Eye (tissue), 1 donor: ENCODE data around the gene SLC25A33.
"Not testable (repeated sequence)": the region's sequence is repeated elsewhere in the genome, so short reads cannot be mapped to it uniquely, and the experiment has no call there.

ENCODE experiments used
- DNase-seq: peaks from one replicate; pipeline ENCODE4 v3.0.0-alpha.2; 2015

Gene SLC25A33

DNA sequence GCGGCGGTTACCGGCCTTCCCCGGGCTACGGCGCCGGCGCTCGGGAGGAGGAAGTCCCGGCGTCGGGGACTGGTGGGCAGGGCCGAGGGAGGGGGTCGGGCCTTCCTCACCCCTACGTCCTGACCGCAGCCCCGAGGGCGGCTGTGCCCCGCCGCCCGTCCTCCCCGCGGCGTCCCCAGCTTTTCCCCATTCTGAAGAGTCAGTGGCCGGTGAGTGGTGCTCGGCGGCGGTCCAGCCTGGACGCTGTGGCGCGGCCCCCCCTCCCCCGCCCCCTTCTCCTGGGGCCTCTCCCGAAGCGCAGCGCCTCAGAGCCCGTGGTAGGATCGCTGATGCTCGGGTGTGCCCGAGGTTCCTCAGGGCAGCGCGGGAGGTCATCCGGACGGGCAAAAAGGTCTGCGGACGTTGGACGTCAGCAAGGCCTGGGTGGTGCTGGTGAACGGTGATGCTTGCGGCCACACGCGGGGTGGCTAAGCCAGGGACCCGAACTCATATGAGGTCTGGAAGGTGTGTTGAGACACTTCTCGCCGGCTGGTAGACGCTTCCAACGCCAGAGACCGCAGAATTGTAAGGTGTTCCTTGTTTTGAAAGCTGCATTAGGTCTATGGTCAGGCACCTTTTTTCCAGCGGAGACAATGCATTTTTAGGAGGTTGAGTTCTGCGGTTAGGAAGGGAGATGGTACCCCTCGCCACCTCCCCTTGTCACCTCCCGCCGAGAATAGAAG is 725 bp downstream of the SLC25A33 start:
- DNase-seq = peak; percentile 85

DNA sequence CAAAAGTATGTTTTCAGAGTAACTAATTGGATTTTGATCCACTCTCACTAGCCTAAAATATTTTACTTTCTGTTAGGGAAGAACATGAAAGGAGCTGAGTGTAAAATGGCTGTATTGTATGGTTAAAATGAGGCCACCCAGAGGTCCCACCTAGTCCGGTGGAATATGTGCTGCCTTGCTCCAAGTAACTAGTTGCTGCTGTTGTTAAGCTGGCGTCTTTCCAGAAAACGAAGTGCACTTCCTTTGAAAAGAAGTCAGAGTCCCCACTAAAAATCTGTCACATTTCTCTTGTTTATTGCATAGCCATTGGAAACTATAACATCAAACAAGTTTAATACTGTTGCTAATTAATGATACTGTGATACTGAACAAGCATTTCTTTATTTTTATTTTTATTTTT is 3.2 kb downstream of the SLC25A33 start:
- peak; percentile 61 for DNase-seq

DNA sequence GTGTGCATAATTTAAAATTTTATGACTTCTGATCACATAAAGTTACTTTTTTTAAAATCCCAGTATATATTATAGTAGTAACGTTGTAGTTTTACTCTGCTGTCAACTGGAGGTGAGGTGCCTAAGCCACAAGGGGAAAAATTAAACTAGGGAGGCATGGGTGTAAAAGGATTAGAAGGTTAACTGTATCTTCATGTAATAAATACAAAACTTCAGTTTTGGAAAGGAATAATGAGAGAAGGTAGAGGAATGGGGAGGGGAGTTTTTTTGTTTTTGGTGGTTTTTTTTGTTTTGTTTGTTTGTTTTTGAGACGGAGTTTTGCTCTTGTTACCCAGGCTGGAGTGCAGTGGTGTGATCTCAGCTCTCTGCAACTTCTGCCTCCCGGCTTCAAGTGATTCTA is 5.7 kb downstream of the SLC25A33 start:
- DNase-seq = no peak

DNA sequence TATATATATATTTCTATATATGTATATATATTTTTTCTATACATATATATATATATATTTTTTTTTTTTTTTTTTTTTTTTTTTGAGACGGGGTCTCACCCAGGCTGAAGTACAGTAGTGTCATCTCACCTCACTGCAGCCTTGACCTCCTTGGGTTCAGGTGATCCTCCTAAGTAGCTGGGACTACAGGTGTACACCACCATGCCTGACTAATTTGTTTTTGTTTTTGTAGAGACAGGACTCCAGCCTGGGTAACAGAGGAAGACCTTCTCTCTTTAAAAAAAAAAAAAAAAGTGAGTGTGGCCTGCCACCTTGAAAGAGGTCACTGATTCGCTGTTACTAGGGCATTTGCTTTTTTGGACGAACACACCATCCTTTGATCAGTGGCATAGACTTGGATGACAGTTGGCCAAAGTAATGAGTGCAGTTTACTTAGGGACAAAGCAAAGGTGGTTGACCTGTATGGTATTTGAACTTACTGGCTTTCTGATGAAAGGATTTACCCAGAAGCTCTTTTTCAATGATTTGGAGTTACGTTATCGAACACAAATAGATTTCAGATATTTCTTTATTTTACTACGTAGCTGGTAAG is 10.8 kb downstream of the SLC25A33 start:
- no peak for DNase-seq

DNA sequence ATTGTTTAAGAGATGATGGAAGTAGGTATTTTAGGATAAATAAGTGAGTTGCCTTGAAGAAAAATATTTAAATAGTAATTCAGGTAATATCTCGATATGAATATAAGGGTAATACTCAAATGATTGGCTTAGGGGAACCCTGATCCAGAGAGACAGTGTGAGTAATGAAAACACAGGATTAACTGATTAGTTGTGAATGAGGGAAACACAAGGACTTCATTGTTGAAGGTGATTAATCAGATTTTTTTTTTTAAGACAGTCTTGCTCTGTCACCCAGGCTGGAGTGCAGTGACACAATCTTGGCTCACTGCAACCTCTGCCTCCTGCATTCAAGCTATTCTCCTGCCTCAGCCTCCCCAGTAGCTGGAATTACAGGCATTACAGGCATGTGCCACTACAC is 12.7 kb downstream of the SLC25A33 start:
- no peak for DNase-seq

DNA sequence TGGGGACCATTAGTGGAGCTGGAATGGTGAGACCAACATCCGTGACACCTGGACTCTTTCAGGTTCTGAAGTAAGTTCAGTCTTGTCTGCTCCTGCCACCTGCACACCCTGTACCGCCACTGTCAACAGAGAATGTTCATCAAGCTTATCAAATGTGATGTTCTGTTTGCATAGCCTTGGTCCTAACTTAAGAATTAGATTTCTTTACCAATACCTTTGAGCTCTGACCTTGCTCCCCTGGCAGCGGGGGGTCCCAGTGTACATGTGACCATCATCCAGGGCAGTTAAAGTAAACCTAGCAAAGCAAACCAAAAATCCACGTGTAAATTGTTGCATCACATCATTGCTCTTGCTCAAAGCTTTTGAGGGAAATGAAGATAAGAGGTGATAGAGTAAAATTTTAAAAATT is 14.5 kb downstream of the SLC25A33 start:
- no peak for DNase-seq

DNA sequence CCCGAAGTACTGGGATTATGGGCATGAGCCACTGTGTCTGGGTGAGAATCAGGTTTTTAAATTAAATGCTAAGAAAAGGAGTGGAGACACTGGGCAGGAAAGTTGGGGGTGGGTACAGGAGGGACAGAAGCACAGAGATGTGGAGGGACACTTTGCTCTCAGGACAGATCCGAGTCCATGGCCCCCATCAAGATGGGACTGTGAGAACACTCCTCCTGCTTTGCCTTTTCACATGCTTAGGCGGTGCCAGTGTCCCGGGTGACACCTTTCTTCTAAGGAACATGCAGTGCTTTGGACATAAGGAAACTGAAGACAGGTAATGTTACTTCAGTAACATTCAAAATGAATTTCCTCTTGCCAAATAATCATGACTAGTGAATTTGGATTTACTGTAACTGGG is 16.7 kb downstream of the SLC25A33 start:
- no peak for DNase-seq

DNA sequence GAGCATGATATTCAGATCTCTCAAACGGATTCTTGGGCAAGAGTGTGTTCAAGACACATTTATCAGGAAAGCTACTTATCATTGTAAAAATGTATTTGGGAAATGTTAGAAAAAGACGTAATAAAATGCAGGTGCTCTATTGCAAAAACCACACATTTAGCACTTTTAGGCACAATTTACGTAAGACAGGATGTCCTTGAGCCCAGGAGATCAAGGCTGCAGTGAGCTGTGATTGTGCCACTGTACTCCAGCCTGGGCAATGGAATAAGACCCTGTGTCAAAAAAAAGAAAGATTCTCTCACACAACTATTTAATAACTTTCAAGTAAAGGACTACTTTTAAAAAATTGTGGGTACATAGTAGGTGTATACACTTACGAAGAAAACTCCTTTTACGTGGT is 18.4 kb downstream of the SLC25A33 start:
- no peak for DNase-seq

DNA sequence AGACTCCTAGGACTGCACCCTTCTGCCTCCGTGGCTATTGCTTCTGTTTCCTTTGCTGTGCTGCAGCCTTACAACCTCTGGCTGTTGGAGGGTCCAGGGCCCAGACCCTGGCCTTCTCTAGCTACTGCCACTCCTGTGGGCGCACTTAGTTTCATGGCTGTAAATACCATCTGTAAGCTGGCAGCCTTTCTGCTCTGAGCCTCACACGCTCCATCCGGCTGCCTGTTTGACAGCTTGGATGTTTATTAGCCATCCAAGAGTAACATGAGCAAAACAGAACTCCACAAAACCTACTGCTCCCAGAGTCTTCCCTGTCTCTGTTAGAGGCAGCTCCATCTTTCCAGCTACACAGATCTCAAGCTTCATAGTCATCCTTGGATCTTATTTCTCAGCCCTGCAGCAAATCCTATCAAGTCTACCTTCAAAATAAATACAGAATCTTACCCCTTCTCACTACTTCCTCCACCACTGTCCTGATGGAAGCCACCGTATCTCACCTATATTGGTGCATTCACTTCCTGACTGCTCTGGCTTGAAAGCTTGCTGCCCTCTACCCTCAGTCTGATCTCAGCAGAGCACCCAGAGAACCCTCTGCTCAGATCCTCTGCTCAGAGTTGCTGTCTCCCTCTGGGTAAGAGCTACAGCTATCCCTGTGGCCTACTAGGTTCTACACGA is 19.1 kb downstream of the SLC25A33 start:
- no peak for DNase-seq

DNA sequence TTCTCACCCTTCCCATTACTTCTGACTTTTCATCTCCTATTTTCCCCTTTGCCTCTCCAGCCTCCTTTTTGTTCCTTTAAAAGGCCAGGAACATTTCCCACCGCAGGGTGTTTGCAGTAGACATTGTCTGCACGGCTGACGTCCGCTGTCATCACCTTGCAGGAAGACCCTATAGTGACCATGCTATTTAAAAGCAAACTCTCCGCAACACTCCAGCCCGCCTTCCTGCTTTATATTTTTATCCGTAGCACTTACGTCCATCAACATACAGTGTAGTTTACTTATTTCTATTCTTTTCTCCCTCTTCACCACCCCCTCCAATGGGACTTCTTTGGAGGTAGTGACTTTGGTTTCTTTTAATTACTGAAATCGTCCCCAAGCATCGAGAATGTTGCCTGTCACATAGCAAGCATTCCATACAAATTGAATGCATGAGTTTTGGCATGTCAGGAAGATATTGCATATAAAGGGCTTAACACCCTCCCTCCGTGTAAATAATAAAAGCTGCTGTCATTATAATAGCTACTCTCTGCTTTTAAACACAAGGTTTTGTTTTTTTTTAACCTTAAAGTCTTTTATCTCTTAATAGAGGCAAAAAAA is 19.8 kb downstream of the SLC25A33 start:
- DNase-seq = peak; percentile 13

DNA sequence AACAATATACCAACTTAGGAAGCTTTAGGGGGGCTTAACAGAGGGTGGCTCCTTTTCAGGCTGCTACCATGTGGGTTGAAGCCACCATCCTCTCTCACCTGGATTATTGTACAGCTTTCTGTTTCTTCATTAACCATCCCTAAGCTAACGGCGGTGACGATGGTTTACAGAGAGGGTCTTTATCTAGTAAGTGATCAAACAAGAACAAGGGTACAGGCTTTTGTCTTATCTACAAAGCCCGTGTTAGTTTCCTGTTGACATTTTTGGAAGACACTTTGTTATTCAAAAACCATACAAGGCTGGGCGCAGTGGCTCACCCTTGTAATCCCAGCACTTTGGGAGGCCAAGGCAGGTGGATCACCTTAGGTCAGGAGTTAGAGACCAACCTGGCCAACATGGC is 20.4 kb downstream of the SLC25A33 start:
- no peak for DNase-seq

DNA sequence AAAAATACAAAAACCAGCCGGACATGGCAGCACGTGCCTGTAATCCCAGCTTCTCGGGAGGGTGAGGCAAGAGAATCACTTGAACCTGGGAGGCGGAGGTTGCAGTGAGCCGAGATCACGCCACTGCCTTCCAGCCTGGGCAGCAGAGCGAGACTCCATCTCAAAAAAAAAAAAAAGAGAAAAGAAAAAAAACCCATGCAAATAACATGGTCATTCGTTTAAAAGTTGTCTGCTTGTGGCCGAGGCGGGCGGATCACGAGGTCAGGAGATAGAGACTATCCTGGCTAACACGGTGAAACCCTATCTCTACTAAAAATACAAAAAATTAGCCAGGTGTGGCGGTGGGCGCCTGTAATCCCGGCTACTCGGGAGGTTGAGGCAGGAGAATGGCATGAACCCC is 20.8 kb downstream of the SLC25A33 start:
- DNase-seq = not testable (repeated sequence)

DNA sequence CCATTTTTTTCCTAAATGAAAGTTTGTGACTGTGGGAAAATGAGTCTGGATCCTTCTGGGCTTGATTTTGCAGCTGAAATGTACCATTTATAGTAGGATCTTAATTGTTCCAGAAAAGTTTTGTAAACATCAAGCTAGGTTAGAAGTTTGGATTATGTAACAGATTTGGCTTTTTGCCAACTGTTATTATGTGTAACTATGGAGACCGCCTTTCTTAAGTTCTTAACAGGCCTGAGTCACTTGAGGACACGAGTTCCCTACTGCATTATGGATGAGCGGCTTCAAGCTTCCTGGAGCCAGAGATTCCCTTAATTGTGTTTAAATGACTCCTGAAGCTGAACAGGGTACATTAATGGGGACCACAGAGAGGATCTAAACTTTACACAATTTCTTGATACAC is 22.2 kb downstream of the SLC25A33 start:
- peak; percentile 74 for DNase-seq

DNA sequence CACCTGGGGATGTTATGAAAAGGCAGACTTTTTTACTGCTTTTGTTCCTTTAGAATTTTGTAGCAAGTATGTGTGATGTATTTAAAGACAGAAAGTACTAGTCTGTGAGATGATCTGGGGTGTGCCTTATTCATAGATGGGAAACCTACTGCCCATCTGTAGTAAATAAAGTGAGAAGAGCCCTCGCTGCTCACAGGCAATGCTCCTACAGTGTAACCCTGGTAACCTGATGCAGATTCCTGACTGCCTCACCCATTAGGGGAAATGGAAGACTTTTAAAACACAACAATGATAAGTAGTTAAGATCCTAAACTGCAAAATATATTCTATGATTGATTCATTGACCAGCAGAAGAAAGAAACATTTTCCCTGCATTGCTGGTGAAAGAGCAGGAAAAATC is 30.0 kb downstream of the SLC25A33 start:
- no peak for DNase-seq

DNA sequence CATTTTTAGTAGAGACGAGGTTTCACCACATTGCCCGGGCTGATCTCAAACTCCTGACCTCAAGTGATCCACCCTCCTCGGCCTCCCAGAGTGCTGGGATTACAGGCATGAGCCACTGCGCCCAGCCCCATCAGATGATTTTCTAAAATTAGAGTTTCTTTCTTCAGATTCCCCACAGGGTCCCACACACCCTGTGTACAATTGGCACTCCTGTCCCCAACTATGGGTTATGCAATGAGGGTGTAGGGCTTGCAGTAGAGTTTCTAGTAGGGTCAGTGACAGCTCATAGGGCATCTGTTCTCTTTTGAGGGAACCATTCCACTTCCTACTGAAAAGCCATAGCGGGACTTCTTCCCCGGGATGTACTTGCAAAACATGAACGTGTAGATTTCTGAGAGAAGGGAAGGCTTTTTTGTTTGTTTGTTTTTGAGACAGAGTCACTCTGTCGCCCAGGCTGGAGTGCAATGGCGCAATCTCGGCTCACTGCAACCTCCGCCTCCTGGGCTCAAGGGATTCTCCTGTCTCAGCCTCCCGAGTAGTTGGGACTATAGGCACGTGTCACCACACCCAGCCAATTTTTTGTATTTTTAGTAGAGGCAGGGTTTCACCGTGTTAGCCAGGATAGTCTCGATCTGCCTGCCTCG is 31.7 kb downstream of the SLC25A33 start:
- not testable (repeated sequence) for DNase-seq

DNA sequence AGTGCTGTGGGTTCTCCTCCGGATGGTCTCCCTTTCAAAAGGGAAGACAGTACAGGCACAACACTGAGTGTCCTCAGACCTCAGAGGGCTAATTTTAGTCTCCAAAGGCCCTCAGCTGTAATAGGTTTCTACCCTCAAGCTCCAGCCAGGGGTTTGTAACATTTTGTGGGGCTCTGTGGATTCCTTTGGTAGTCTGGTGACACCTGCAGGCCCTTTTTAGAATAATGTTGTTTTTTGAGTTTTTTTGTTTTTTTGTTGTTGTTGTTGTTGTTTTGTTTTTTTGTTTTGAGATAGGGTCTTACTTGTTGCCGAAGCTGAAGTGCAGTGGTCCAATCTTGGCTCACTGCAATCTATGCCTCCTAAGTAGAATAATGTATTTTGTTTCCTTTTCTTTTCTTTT is 34.5 kb downstream of the SLC25A33 start:
- DNase-seq = no peak

DNA sequence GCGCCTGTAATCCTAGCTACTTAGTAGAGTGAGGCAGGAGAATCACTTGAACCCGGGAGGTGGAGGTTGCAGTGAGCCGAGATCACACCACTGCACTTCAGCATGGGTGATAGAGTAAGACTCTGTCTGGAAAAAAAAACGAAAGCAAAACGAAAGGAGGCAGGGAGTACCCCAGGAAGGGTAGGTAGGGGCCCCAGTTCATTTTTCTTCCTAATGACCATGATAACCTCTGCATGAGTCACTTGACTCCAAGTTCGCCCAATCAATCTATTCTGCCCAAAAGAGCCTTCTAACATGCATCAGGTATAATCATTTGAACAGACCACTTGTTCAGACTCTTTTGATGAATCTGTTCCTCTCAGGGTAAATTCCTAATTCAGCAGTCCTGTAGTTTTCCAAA is 36.2 kb downstream of the SLC25A33 start:
- DNase-seq = no peak

DNA sequence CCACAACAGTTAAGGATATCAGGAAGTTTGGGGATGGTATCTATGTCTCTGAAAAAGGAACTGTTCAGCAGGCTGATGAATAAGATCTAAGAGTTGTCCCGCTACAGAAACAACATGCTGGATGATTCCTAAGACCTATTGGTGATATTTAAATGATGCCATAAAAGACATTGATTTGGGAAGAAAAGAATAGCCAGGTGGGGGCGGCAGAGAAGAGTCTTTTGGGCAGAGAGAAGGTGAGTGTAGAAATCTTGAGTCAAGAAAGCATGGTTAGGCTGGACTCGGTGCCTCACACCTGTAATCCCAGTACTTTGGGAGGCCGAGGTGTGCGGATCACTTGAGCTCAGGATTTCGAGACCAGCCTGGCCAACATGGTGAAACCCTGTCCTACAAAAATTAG is 37.6 kb downstream of the SLC25A33 start:
- DNase-seq = no peak

DNA sequence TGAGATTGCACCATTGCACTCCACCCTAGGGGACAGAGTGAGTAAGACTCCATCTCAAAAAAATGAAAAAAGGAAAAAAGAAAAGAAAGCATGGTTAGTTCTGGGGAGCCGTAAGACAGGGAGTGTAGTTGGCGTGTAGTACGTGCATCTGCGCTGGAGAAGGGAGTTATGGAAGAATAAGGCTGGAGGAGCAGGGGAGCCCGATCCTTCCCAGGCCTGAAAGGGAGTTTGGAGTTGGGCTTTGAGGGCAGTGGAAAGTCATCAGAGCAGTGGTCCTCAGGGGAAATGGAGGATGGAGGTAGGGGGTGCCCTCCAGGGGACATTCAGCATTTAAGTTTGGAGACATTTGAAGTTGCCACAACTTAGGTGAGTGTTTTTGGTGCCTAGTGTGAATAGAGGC is 38.2 kb downstream of the SLC25A33 start:
- DNase-seq = no peak

DNA sequence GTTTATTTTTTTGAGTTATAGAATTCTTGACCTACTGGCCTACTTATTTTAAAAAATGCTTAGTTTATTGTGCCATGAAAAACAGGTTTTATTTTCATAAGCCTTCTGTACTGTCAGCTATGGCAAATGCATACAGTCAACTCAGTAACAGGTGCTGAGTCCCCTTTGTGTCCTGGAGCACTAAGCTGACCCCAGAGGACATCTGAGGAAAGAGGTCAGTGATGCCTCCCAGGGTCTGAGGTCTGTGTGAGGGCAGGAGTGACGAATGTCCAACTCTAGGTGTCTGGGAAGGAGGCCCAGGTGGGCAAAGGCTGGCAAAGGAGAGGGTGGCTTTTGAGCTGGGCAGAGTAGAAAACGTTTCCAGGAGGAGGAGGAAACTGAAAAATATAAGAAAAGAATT is 41.7 kb downstream of the SLC25A33 start:
- DNase-seq = no peak

DNA sequence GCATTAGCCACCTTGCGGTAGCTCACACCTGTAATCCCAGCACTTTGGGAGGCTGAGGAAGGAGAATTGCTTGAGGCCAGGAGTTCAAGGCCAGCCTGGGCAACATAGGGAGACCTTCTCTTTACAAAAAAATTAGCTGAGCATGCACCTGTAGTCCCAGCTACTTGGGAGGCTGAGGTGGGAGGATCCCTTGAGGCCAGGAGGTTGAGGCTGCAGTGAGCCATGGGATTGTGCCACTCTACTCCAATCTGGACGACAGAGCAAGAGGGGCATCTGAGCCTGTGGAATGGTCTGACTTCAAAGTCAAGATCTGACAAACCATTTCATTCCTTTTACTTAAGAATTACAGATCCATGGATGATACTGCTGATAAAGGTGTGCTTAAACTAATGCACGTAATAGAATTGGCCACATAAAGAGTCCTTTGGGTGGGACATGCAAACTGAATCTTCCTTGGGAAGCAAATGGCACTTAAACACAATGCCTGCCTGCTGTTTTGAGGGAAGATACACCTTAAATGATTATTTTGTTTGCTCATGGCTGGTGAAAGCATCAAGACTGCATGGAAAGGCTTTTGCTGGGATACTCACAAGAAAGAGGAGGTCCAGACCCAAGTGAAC is 47.0 kb downstream of the SLC25A33 start:
- no peak for DNase-seq

DNA sequence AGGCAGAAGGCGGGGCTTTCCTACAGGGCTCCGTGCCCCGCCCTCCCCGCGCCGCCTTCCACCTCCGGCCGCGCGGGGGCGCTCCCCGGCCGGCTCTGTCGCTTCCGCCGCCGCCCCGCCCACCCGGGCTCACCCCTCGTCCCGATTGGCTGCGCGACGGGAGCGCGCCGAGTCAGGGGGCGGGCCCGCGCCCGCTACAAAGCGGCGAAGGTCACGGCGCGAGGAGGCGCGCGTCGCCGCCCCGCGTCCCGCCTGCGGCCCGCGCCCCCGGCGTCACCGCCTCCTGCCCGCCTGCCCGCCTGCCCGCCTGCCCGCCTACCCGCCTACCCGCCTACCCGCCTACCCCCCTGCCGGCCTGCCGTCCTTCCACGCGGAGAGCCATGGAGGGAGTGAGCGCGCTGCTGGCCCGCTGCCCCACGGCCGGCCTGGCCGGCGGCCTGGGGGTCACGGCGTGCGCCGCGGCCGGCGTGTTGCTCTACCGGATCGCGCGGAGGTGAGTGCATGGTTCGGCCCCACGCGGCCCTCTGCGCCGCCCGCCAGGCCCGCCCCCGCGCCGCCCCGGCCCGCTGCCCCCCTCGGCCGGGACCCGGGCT is 49.4 kb downstream of the SLC25A33 start, which contains the start of gene TMEM201:
Gene TMEM201, plus strand, starts transcription at position 361 of the 593 bp plus-strand sequence. Its CDS starts 20 bp downstream, at position 381.
- peak; percentile 98 for DNase-seq
